DND-41 (cell line): ENCODE measurements around the gene DCANP1.

Experiments used
- CTCF ChIP-seq: IDR thresholded peaks from 2 replicates; pipeline ENCODE4 v1.5.1; 2012; ENCODE audit warnings: borderline replicate concordance, low read length, moderate library complexity, mild to moderate bottlenecking; ENCODE audit not compliant: poor library complexity, severe bottlenecking; ENCODE audit errors: extremely low read depth
- EZH2 ChIP-seq: IDR thresholded peaks from 3 replicates; pipeline ENCODE4 v1.6.1; 2012; ENCODE audit warnings: borderline replicate concordance, low read depth, mild to moderate bottlenecking, moderate library complexity, low read length, inconsistent platforms; ENCODE audit not compliant: severe bottlenecking

GRCh38 chr5:135441919-135442318 lies 5.2 kb downstream of the DCANP1 start:
- TF ChIP-seq EZH2 (no peak), CTCF (no peak)
